RWPE1 (cell line): ENCODE measurements around the gene SERPINB8.

Experiments used
- CTCF ChIA-PET: fragments of 350-600 bp; sonication (Branson Sonifier 250); formaldehyde crosslinking; extraction: SDS; loops from one replicate; lab custom pipeline; 2021; lab: Yijun Ruan, JAX
- POLR2A ChIA-PET: fragments of 400-600 bp; formaldehyde crosslinking; extraction: SDS; loops from one replicate; lab custom pipeline; 2020; ENCODE audit warnings: antibody characterized with exemption; ENCODE audit not compliant: low non-redundant PET; lab: Yijun Ruan, JAX
- DNase-seq: peaks from one replicate; pipeline ENCODE4 v3.0.0; 2012; ENCODE audit warnings: low spot score
- H3K27ac ChIP-seq: fragments of 450-650 bp; 2 replicates; pipeline ENCODE4 v1.5.1; 2017
- CTCF ChIP-seq: fragments of 450-650 bp; conservative IDR thresholded peaks from 2 replicates; pipeline ENCODE4 v1.5.1; 2017; ENCODE audit warnings: low read depth, mild to moderate bottlenecking

SERPINB8 gene

DNA sequence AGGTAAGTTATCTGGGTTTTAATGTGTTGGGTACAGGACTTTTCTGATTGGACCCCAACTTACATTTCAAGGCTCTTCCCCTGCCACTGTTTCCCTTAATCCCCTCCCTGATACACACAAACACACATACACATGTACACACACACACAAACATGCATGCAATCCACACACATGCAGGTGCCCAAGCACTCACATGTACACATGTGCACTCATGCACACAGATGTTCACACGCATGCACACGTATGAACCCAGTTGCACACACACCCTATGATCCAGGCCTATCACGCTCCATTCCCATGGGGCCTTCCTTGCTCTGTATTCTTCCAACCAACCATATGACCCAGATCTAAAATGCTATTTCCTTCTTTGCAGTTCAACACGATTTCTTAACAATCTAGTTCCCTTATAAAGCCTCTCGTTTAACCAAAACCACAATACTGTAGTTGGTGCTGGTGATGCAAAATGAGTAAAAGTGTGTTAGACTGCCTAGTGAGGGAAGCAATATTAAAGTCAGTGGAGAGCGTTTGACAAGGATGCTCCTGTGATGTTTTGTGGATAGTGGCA lies 11.1 kb downstream of the SERPINB8 start:
- no peak for DNase-seq
- CTCF ChIA-PET, result no interaction called here
- H3K27ac ChIP-seq, result no peak overlapping the region
- POLR2A ChIA-PET, result no interaction called here
- no peak for TF ChIP-seq CTCF

DNA sequence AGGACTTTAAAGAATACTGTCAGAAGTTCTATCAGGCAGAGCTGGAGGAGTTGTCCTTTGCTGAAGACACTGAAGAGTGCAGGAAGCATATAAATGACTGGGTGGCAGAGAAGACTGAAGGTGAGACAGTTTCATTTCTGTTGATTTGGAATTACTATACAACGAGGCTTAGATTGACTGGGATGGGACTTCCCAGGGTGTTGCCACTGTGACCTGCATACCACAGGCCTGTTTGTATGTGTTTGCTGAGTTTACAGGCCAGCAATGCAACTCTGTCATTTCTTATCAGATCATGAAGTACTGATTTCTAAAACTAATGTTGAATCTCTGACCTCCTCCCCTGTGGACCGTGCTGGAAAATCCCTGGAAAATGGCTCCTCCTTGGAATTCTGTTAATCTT lies 11.8 kb downstream of the SERPINB8 start:
- no peak for TF ChIP-seq CTCF
- DNase-seq, result no peak
- H3K27ac ChIP-seq, result no peak overlapping the region
- ChIA-PET POLR2A (no interaction called here), CTCF (interaction anchor here (0.6 kb wide), 1 partner anchor 464 kb away, joined by 3 read pairs; no protein-coding TSS in a partner anchor)

- DNase-seq, result no peak
- POLR2A ChIA-PET, result no interaction called here
- no peak overlapping the region for H3K27ac ChIP-seq
- CTCF ChIA-PET, result interaction anchor here (0.6 kb wide), 1 partner anchor 464 kb away, joined by 3 read pairs; no protein-coding TSS in a partner anchor
- TF ChIP-seq CTCF, result no peak
Observed at GRCh38 chr18:63982361-63982760, 12.5 kb downstream of the SERPINB8 start.

DNA sequence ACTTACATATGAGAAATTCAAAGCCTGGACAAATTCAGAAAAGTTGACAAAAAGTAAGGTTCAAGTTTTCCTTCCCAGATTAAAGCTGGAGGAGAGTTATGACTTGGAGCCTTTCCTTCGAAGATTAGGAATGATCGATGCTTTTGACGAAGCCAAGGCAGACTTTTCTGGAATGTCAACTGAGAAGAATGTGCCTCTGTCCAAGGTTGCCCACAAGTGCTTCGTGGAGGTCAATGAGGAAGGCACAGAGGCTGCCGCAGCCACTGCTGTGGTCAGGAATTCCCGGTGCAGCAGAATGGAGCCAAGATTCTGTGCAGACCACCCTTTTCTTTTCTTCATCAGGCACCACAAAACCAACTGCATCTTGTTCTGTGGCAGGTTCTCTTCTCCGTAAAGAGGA lies 17.0 kb downstream of the SERPINB8 start:
- no peak overlapping the region for H3K27ac ChIP-seq
- no peak for TF ChIP-seq CTCF
- ChIA-PET CTCF (no interaction called here), POLR2A (no interaction called here)
- DNase-seq, result no peak

GRCh38 chr18:63987743-63988142 lies 17.9 kb downstream of the SERPINB8 start:
- no peak for TF ChIP-seq CTCF
- CTCF ChIA-PET, result no interaction called here
- no peak for DNase-seq
- no peak overlapping the region for H3K27ac ChIP-seq
- POLR2A ChIA-PET, result no interaction called here

- POLR2A ChIA-PET, result no interaction called here
- CTCF ChIA-PET, result no interaction called here
- no peak for TF ChIP-seq CTCF
- DNase-seq, result no peak
- no peak overlapping the region for H3K27ac ChIP-seq
Observed at GRCh38 chr18:63992751-63993150, 22.9 kb downstream of the SERPINB8 start.
